ENCODE measurements around the gene ACTC1.

ACTC1 gene

DNA sequence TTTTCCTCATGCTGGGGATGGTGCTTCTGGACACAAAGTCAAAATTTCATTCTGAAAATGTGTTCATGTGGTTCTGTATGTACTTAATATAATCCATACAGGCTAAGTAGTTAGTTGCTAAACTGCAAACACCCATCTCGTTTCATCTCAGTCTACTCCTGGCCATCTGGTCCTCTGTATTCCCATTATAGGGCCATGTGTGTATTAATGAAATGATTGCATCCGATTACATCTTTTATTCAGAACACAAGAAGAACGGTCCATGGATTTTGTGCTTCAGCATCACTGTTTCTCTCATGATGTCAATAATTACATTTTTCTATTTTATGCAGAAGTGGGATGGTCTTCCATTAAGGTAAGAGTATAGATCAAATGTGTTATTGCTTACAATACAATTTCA, 34.4 kb downstream of the ACTC1 start:
- H3K4me3 ChIP-seq (ENCODE audit: low read depth, low read length) = no peak overlapping the region
- DNase-seq (ENCODE audit: low read depth) = no peak
- TF ChIP-seq, protein P1, sequence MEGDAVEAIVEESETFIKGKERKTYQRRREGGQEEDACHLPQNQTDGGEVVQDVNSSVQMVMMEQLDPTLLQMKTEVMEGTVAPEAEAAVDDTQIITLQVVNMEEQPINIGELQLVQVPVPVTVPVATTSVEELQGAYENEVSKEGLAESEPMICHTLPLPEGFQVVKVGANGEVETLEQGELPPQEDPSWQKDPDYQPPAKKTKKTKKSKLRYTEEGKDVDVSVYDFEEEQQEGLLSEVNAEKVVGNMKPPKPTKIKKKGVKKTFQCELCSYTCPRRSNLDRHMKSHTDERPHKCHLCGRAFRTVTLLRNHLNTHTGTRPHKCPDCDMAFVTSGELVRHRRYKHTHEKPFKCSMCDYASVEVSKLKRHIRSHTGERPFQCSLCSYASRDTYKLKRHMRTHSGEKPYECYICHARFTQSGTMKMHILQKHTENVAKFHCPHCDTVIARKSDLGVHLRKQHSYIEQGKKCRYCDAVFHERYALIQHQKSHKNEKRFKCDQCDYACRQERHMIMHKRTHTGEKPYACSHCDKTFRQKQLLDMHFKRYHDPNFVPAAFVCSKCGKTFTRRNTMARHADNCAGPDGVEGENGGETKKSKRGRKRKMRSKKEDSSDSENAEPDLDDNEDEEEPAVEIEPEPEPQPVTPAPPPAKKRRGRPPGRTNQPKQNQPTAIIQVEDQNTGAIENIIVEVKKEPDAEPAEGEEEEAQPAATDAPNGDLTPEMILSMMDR (IDR thresholded peaks at IDR 0.05; ENCODE audit: low read depth, low read length, missing control alignments) = no peak

DNA sequence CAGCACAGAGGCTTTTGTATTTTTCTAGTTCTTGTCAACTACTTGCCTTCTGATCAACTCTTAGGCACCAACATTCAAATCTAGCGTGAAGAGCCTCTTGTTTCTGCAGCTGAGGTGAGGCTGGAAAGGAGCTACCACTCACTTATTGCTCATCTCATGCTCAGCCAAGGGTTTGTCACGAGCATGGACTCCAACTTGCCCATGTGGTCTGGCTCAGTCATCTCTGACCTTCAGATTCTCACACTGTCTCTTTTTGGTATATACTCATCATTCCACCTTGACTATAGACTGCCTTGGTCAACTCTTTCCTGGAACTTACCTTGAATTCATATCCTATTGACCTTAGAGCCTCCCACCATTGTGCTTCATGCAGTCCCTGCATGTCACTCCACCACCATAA, 35.4 kb downstream of the ACTC1 start:
- DNase-seq (ENCODE audit: low read depth) = no peak
- H3K4me3 ChIP-seq (ENCODE audit: low read depth, low read length) = no peak overlapping the region
- TF ChIP-seq, protein P1 (IDR thresholded peaks at IDR 0.05; ENCODE audit: low read depth, low read length, missing control alignments) = no peak

DNA sequence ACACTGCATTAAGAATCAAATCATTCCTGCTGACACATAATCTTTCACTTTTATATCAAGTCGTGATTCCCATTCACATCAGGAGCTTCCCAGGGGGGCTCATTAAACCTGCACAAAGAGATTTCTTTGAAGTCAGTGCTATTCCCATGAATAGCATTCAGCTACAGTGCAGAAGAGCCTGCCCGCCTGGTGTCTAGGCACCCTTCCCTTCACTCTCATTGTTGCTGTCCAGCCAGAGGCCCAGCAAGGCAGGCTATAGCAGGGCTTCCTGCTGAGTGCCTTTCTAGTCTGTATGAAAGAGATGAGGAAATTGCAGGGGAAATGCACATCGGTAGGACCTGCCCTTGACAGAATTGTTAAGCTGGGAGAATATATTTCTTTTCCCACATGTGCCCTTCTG, 36.0 kb downstream of the ACTC1 start:
- DNase-seq (ENCODE audit: low read depth) = no peak
- no peak overlapping the region for H3K4me3 ChIP-seq (ENCODE audit: low read depth, low read length)
- TF ChIP-seq, protein P1 (IDR thresholded peaks at IDR 0.05; ENCODE audit: low read depth, low read length, missing control alignments) = no peak

DNA sequence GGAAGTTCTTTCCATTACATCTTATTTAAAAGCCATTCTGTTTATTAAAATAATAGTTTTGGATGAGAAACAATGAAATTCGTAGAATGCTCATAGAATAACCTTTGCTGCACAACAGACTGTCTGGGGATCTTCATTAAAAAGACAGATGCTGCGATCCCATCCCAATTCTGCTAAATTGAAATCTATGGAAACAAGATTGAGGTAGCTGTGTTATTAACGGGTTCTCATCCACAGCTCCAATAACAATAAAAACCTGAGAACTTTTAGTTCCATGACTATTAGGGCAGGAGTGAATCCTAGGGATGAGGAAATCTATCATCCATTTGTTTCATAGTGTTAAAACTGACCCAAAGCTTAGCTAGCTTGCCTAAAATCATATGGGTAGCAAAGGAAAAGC, 38.1 kb downstream of the ACTC1 start:
- no peak overlapping the region for H3K4me3 ChIP-seq (ENCODE audit: low read depth, low read length)
- DNase-seq (ENCODE audit: low read depth) = no peak
- TF ChIP-seq, protein P1 (IDR thresholded peaks at IDR 0.05; ENCODE audit: low read depth, low read length, missing control alignments) = no peak

DNA sequence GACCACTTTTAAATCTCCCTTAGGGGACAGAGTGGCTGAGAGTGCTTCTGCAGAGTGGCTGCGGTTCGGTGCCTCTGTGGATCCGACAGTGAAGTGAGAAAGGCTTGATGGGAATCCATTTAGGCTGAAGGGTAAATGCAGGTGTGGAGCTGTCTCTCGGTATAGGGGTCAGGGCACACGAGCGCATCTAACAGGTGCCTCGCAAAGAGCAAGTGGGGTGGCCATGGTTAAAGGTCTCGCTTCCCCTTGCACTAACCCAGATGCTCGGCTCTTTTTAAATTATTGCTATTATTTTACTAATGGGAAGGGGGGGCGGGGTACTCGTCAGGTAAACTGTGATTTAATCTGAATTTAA, 40.0 kb downstream of the ACTC1 start:
- no peak overlapping the region for H3K4me3 ChIP-seq (ENCODE audit: low read depth, low read length)
- TF ChIP-seq, protein P1 (IDR thresholded peaks at IDR 0.05; ENCODE audit: low read depth, low read length, missing control alignments) = no peak
- DNase-seq (ENCODE audit: low read depth) = no peak

DNA sequence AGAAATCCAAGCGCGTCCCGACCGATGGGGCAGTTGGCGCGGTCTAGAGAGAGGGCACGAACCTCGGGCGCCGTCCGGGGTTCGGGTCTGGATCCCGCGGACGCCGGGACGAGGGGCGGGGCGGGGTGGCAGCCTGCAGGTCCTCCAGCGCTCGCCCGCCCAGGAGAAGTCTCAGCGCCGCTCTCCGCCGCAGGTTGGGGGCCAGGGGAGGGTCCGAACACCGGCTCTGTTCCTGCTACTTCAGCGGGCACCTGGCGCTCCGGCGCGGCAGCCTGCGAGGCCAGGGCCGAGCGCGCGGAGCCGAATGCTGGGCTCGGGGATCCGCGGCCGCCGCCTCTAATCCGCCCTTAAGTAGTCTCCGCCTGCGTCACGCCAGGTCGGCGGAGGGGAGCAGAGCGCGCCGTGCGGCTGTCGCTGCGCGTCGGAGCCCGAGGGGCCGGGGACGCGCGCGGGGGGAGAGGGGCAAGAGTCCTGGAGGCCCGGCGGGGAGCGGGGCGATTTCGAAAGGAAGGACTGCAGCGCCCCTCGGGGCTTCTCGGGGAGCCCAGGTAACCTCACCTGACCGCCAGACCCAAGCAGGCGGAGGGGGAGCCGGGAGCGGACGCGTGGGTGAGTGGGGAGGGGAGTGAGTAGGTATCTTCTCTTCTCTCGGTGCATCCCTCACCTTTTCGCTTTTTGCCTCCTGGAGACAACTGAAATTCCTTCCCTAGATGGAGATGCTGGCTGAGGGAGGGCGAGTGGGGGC, 40.5 kb downstream of the ACTC1 start, which contains the start of gene GJD2:
TSS of gene GJD2 (minus strand) at position 325 of the 745 bp plus-strand sequence. CDS start 510 bp downstream, outside the sequence.
- TF ChIP-seq, protein P1 (IDR thresholded peaks at IDR 0.05; ENCODE audit: low read depth, low read length, missing control alignments) = no peak
- DNase-seq (ENCODE audit: low read depth) = no peak
- no peak within 1 kb of the TSS for H3K4me3 ChIP-seq (ENCODE audit: low read depth, low read length)

DNA sequence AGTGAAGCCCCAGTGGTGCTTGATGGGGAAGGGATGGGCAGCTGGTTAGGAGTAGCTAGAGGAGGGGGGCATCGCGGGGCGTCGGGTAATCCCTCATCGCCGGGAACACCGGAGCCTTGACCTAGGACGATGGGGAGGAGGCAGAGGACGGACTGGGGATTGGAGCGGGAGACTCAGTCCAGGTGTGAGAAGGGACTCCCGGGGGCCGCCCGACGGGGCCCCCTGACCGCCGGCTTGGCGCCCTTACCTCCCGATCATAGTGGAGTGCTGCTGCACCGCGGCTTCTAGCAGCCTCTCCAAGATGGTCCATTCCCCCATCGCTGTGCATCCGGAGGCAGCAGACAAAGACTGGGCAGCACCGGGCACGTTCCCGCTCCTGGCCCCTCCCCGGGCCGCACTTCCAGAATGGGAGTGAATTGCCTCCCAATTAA, 41.2 kb downstream of the ACTC1 start:
- TF ChIP-seq, protein P1 (IDR thresholded peaks at IDR 0.05; ENCODE audit: low read depth, low read length, missing control alignments) = no peak
- no peak for DNase-seq (ENCODE audit: low read depth)
- H3K4me3 ChIP-seq (ENCODE audit: low read depth, low read length) = no peak overlapping the region
